T-cell (primary cell): ENCODE results near the gene APOL6. TPM values are rescaled to one million over a fixed set of nuclear protein-coding genes. Genes with fewer than 3 reads are reported as not detected.
A peak's percentile ranks its signal among the peaks of the same experiment; 100 is the strongest.

ENCODE experiments used
- ATAC-seq, 4 experiments: fragments of 200-7000 bp in 3 of 4; fragments of 150-1000 bp in 1 of 4; cut with Tn5 transposase; replicated peaks in 1 of 4; 1 replicate in 3 of 4; 2 replicates in 1 of 4; pipeline ENCODE4 v1.10.0; 2021; ENCODE audit warnings: moderate library complexity in 3 of 4, mild to moderate bottlenecking in 2 of 4, moderate number of reproducible peaks in 1 of 4
- CTCF ChIA-PET, 2 donors: fragments of 300-600 bp; sonication (Branson Sonifier 250); formaldehyde crosslinking; loops; one replicate each; lab custom pipeline; 2022; ENCODE audit warnings: antibody characterized with exemption in 2 of 2; lab: Charles Lee
- POLR2A ChIA-PET, 2 donors: fragments of 300-600 bp; sonication (Branson Sonifier 250); formaldehyde crosslinking; loops; one replicate each; lab custom pipeline; 2022; ENCODE audit warnings: antibody characterized with exemption in 2 of 2; lab: Charles Lee
- DNase-seq, 35 experiments: peaks; one replicate each; pipeline versions ENCODE4 v3.0.0 to v3.0.0-alpha.2; 2013 to 2023
- H3K27ac ChIP-seq: one replicate; pipeline ENCODE4 v1.5.1; 2013; ENCODE audit warnings: low read length
- H3K27me3 ChIP-seq, 2 experiments: replicated peaks in 1 of 2; 1 replicate in 1 of 2; 2 replicates in 1 of 2; pipeline versions ENCODE4 v1.6.1 to v1.7.0; 2013; ENCODE audit warnings: low read length in 1 of 2, mixed read lengths in 1 of 2; ENCODE audit not compliant: control insufficient read depth in 2 of 2, insufficient read depth in 2 of 2; ENCODE audit errors: extremely low read depth in 1 of 2
- H3K36me3 ChIP-seq, 2 donors: 1 replicate in 1 of 2; 2 replicates in 1 of 2; pipeline versions ENCODE4 v1.6.1 to v1.7.0; 2013; ENCODE audit warnings: low read length in 1 of 2; ENCODE audit not compliant: control insufficient read depth in 2 of 2, insufficient read depth in 1 of 2; ENCODE audit errors: extremely low read depth in 1 of 2
- H3K4me1 ChIP-seq, 2 experiments: 1 replicate in 1 of 2; 2 replicates in 1 of 2; pipeline versions ENCODE4 v1.6.1 to v1.7.0; 2013; ENCODE audit warnings: low read length in 2 of 2, mixed read lengths in 1 of 2; ENCODE audit not compliant: insufficient read depth in 2 of 2, control insufficient read depth in 1 of 2; ENCODE audit errors: extremely low read depth in 1 of 2
- H3K4me3 ChIP-seq, 2 donors: 1 replicate in 1 of 2; 2 replicates in 1 of 2; pipeline versions ENCODE4 v1.5.1 to v1.7.0; 2013; ENCODE audit warnings: mild to moderate bottlenecking in 2 of 2, low read length in 1 of 2, moderate library complexity in 1 of 2; ENCODE audit not compliant: control insufficient read depth in 1 of 2; ENCODE audit errors: extremely low read depth in 1 of 2
- H3K9me3 ChIP-seq: 2 replicates; pipeline ENCODE4 v1.7.0; 2013
- H3K27ac Mint-ChIP-seq, 2 donors: one replicate each; pipeline ENCODE4 v1.8.0; 2020 to 2021; ENCODE audit warnings: mild to moderate bottlenecking in 2 of 2, mixed read lengths in 2 of 2
- H3K27me3 Mint-ChIP-seq, 2 donors: one replicate each; pipeline ENCODE4 v1.8.0; 2021 to 2022; ENCODE audit warnings: mixed read lengths in 2 of 2
- H3K36me3 Mint-ChIP-seq: one replicate; pipeline ENCODE4 v1.8.0; 2021; ENCODE audit warnings: mixed read lengths
- H3K4me1 Mint-ChIP-seq, 3 donors: one replicate each; pipeline ENCODE4 v1.8.0; 2020 to 2022; ENCODE audit warnings: mixed read lengths in 3 of 3, mild to moderate bottlenecking in 1 of 3
- H3K4me3 Mint-ChIP-seq, 3 donors: one replicate each; pipeline ENCODE4 v1.8.0; 2020 to 2022; ENCODE audit warnings: mild to moderate bottlenecking in 3 of 3, mixed read lengths in 3 of 3, moderate library complexity in 3 of 3
- H3K9me3 Mint-ChIP-seq, 3 donors: one replicate each; pipeline ENCODE4 v1.8.0; 2020 to 2022; ENCODE audit warnings: mixed read lengths in 3 of 3
- WGBS: methylation state at CpG from one replicate; pipeline ENCODE4 v1.1.5; 2013; ENCODE audit warnings: missing lambda C conversion rate; ENCODE audit not compliant: insufficient coverage; 5-methylcytosine and 5-hydroxymethylcytosine counted together
- total RNA-seq, 35 experiments: library from RNA in 6 of 35; stranded (reverse) in 6 of 35; fragments of 120-200 nt in 1 of 35; gene quantifications; one replicate each; pipeline versions ENCODE4 v1.2.1 to v1.2.4 and lab custom pipeline; 2013 to 2026

Gene APOL6
- total RNA-seq, 5 donors from 2014 or later (not counting 1 experiment from before 2014, with no cell fraction given): 47.5 to 55.7 (median 52.3) TPM

- H3K27ac ChIP-seq: no peak overlapping the region
- POLR2A ChIA-PET: interaction anchor here (0.7 to 1.5 kb wide), 2 partner anchors 16 to 21 kb away, joined by 3 to 5 read pairs; partner anchors contain the start of gene APOL6 (in 1 of the 2)
- H3K4me3 Mint-ChIP-seq: peak overlapping the region; percentile 60 to 69 (median 62)
Observed at GRCh38 chr22:35627267-35628041, 20.8 kb upstream of the APOL6 start.

GRCh38 chr22:35628732-35629131 is 19.5 kb upstream of the APOL6 start:
- no peaks in the 10 kb centered on the region for H3K36me3 Mint-ChIP-seq
- POLR2A ChIA-PET: interaction anchor here in 1 of 2 donors (1.5 kb wide), 1 partner anchor 19 kb away, joined by 3 read pairs; the partner anchor contains the start of gene APOL6
- H3K36me3 ChIP-seq: no peaks in the 10 kb centered on the region
- peaks cover 0 to 17% of the 10 kb centered on the region in 2 experiments for H3K4me1 ChIP-seq
- H3K27ac Mint-ChIP-seq: no peak overlapping the region
- no peak overlapping the region for H3K4me3 Mint-ChIP-seq
- ATAC-seq: no peak
- peaks cover 0 to 13% of the 10 kb centered on the region in 2 experiments for H3K27me3 ChIP-seq
- H3K27ac ChIP-seq: no peak overlapping the region
- CTCF ChIA-PET: interaction anchor here in 1 of 2 donors (0.7 kb wide), 1 partner anchor 437 kb away, joined by 3 read pairs; no protein-coding TSS in a partner anchor
- no peak overlapping the region for H3K4me3 ChIP-seq
- 67% methylated on average over 1 of the region's 3 CpGs for WGBS
- no peaks in the 10 kb centered on the region for H3K9me3 ChIP-seq
- H3K9me3 Mint-ChIP-seq: peaks cover 0 to 3% (median 0%) of the 10 kb centered on the region in 3 donors
- peaks cover 9 to 15% of the 10 kb centered on the region in 2 donors for H3K27me3 Mint-ChIP-seq
- DNase-seq: no peak
- H3K4me1 Mint-ChIP-seq: peaks cover 25 to 30% (median 29%) of the 10 kb centered on the region in 3 donors

More at GRCh38 chr22:35627267-35628041, 20.8 kb upstream of the APOL6 start:
- Mint-ChIP-seq H3K4me1 (peaks cover 19 to 27% (median 24%) of the 10 kb centered on the region in 3 donors), H3K9me3 (peaks cover 0 to 3% (median 0%) of the 10 kb centered on the region in 3 donors), H3K27ac (peak overlapping the region in 1 of 2 donors; percentile 25), H3K27me3 (peaks cover 9 to 16% of the 10 kb centered on the region in 2 donors), H3K36me3 (no peaks in the 10 kb centered on the region)
- ATAC-seq: peak; percentile 60 to 69 (median 64)
- CTCF ChIA-PET: interaction anchor here in 1 of 2 donors (0.6 to 1.0 kb wide), 3 partner anchors 64 to 113 kb away, joined by 4 read pairs; no protein-coding TSS in a partner anchor
- peaks cover 0 to 21% of the 10 kb centered on the region in 2 experiments for H3K4me1 ChIP-seq
- DNase-seq: peak in 26 of 35 experiments; percentile 18 to 67 (median 38)
- no peaks in the 10 kb centered on the region for H3K9me3 ChIP-seq
- H3K36me3 ChIP-seq: no peaks in the 10 kb centered on the region
- WGBS: 10% methylated on average over 11 of the region's 21 CpGs
- H3K4me3 ChIP-seq: peak overlapping the region; percentile 46 to 55
- peaks cover 0 to 17% of the 10 kb centered on the region in 2 experiments for H3K27me3 ChIP-seq

GRCh38 chr22:35629406-35630216 is 18.6 kb upstream of the APOL6 start:
- Mint-ChIP-seq H3K27me3 (peaks cover 1 to 9% of the 10 kb centered on the region in 2 donors), H3K4me3 (no peak overlapping the region), H3K36me3 (no peaks in the 10 kb centered on the region), H3K4me1 (peaks cover 32 to 38% (median 34%) of the 10 kb centered on the region in 3 donors), H3K9me3 (peaks cover 0 to 3% (median 0%) of the 10 kb centered on the region in 3 donors), H3K27ac (peak overlapping the region; percentile 82 to 84)
- ChIA-PET POLR2A (no interaction called here), CTCF (interaction anchor here in 1 of 2 donors (0.7 kb wide), 1 partner anchor 436 kb away, joined by 3 read pairs; no protein-coding TSS in a partner anchor)
- DNase-seq: peak in 6 of 35 experiments; percentile 11 to 31 (median 21)
- Histone ChIP-seq H3K9me3 (no peaks in the 10 kb centered on the region), H3K27ac (peak overlapping the region; percentile 32), H3K36me3 (no peaks in the 10 kb centered on the region), H3K4me1 (peaks cover 0 to 17% of the 10 kb centered on the region in 2 experiments), H3K4me3 (no peak overlapping the region), H3K27me3 (peaks cover 0 to 11% of the 10 kb centered on the region in 2 experiments)
- 33% methylated on average over 3 of the region's 9 CpGs for WGBS
- peak in 1 of 4 experiments; percentile 32 for ATAC-seq

GRCh38 chr22:35630387-35630793 is 17.9 kb upstream of the APOL6 start:
- Histone ChIP-seq H3K9me3 (no peaks in the 10 kb centered on the region), H3K4me3 (no peak overlapping the region), H3K36me3 (no peaks in the 10 kb centered on the region), H3K27me3 (peaks cover 0 to 8% of the 10 kb centered on the region in 2 experiments), H3K27ac (no peak overlapping the region), H3K4me1 (peaks cover 0 to 17% of the 10 kb centered on the region in 2 experiments)
- 100% methylated on average over 1 of the region's 4 CpGs for WGBS
- ATAC-seq: no peak
- peak overlapping the region; percentile 1 to 10 for H3K27ac Mint-ChIP-seq
- no peak for DNase-seq
- H3K9me3 Mint-ChIP-seq: peaks cover 0 to 3% (median 0%) of the 10 kb centered on the region in 3 donors
- no peaks in the 10 kb centered on the region for H3K36me3 Mint-ChIP-seq
- H3K4me1 Mint-ChIP-seq: peaks cover 32 to 38% (median 34%) of the 10 kb centered on the region in 3 donors
- ChIA-PET POLR2A (no interaction called here), CTCF (interaction anchor here in 1 of 2 donors (1.0 kb wide), 1 partner anchor 17 kb away, joined by 3 read pairs; no protein-coding TSS in a partner anchor)
- H3K4me3 Mint-ChIP-seq: no peak overlapping the region
- H3K27me3 Mint-ChIP-seq: peaks cover 0 to 5% of the 10 kb centered on the region in 2 donors

GRCh38 chr22:35630891-35631290 is 17.4 kb upstream of the APOL6 start:
- WGBS: 99% methylated on average over 7 of the region's 9 CpGs
- ChIA-PET POLR2A (no interaction called here), CTCF (interaction anchor here in 1 of 2 donors (1.0 kb wide), 1 partner anchor 17 kb away, joined by 3 read pairs; no protein-coding TSS in a partner anchor)
- no peak overlapping the region for H3K27ac Mint-ChIP-seq
- H3K27me3 Mint-ChIP-seq: peaks cover 0 to 2% of the 10 kb centered on the region in 2 donors
- no peaks in the 10 kb centered on the region for H3K36me3 ChIP-seq
- H3K9me3 Mint-ChIP-seq: peaks cover 0 to 3% (median 0%) of the 10 kb centered on the region in 3 donors
- no peak overlapping the region for H3K4me3 Mint-ChIP-seq
- no peak overlapping the region for H3K27ac ChIP-seq
- peaks cover 32 to 38% (median 33%) of the 10 kb centered on the region in 3 donors for H3K4me1 Mint-ChIP-seq
- no peaks in the 10 kb centered on the region for H3K36me3 Mint-ChIP-seq
- H3K4me3 ChIP-seq: no peak overlapping the region
- H3K4me1 ChIP-seq: peaks cover 0 to 17% of the 10 kb centered on the region in 2 experiments
- DNase-seq: no peak
- H3K9me3 ChIP-seq: no peaks in the 10 kb centered on the region
- no peak for ATAC-seq
- peaks cover 0 to 5% of the 10 kb centered on the region in 2 experiments for H3K27me3 ChIP-seq
